Measurements from ENCODE around the gene GABRB1. TPM values are rescaled to one million over a fixed set of nuclear protein-coding genes. Genes with fewer than 3 reads are reported as not detected.

Gene GABRB1
- total RNA-seq, 2 experiments from 2014 or later, result not detected

- DNase-seq (no peak), ATAC-seq (no peak)
- Mint-ChIP-seq H3K4me3 (no peak overlapping the region), H3K27ac (no peak overlapping the region), H3K4me1 (ENCODE audit: low read depth) (no peaks in the 10 kb centered on the region), H3K27me3 (peaks cover 16% of the 10 kb centered on the region), H3K9me3 (peaks cover 5% of the 10 kb centered on the region), H3K36me3 (ENCODE audit: low read depth) (no peaks in the 10 kb centered on the region)
- ChIA-PET CTCF (interaction anchor here (1.0 kb wide), 1 partner anchor 11 kb away, joined by 4 read pairs; no protein-coding TSS in a partner anchor), POLR2A (no interaction called here)
- TF ChIP-seq CTCF (IDR thresholded peaks at IDR 0.05), result no peak
- intact Hi-C loops (cut with micrococcal nuclease), result no loop called here
Observed at GRCh38 chr4:47043821-47044220, 12.5 kb downstream of the GABRB1 start.

GRCh38 chr4:47045261-47045660 lies 13.9 kb downstream of the GABRB1 start:
- peaks cover 5% of the 10 kb centered on the region for H3K9me3 Mint-ChIP-seq
- intact Hi-C loops (cut with micrococcal nuclease), result no loop called here
- H3K27ac Mint-ChIP-seq, result no peak overlapping the region
- no peaks in the 10 kb centered on the region for H3K36me3 Mint-ChIP-seq (ENCODE audit: low read depth)
- no peak for DNase-seq
- no peak for ATAC-seq
- ChIA-PET POLR2A (no interaction called here), CTCF (no interaction called here)
- peaks cover 15% of the 10 kb centered on the region for H3K27me3 Mint-ChIP-seq
- no peak for TF ChIP-seq CTCF (IDR thresholded peaks at IDR 0.05)
- no peaks in the 10 kb centered on the region for H3K4me1 Mint-ChIP-seq (ENCODE audit: low read depth)
- H3K4me3 Mint-ChIP-seq, result no peak overlapping the region

- ATAC-seq (no peak), DNase-seq (no peak)
- intact Hi-C loops (cut with micrococcal nuclease), result no loop called here
- CTCF ChIA-PET, result interaction anchor here (0.6 kb wide), 1 partner anchor 73 kb away, joined by 3 read pairs; no protein-coding TSS in a partner anchor
- no peak for TF ChIP-seq CTCF (IDR thresholded peaks at IDR 0.05)
- Mint-ChIP-seq H3K36me3 (ENCODE audit: low read depth) (no peaks in the 10 kb centered on the region), H3K4me3 (no peak overlapping the region), H3K9me3 (peaks cover 5% of the 10 kb centered on the region), H3K27ac (no peak overlapping the region), H3K27me3 (peaks cover 24% of the 10 kb centered on the region), H3K4me1 (ENCODE audit: low read depth) (no peaks in the 10 kb centered on the region)
- POLR2A ChIA-PET, result no interaction called here
Observed at GRCh38 chr4:47049347-47049746, 18.0 kb downstream of the GABRB1 start.

- Mint-ChIP-seq H3K27ac (no peak overlapping the region), H3K9me3 (peaks cover 5% of the 10 kb centered on the region), H3K36me3 (ENCODE audit: low read depth) (no peaks in the 10 kb centered on the region), H3K4me3 (no peak overlapping the region), H3K4me1 (ENCODE audit: low read depth) (no peaks in the 10 kb centered on the region), H3K27me3 (peaks cover 18% of the 10 kb centered on the region)
- ATAC-seq (no peak), DNase-seq (no peak)
- POLR2A ChIA-PET, result no interaction called here
- CTCF ChIA-PET, result no interaction called here
- TF ChIP-seq CTCF (IDR thresholded peaks at IDR 0.05), result no peak
- intact Hi-C loops (cut with micrococcal nuclease), result no loop called here
Observed at GRCh38 chr4:47050761-47051725, 19.7 kb downstream of the GABRB1 start.

GRCh38 chr4:47053485-47053884 lies 22.1 kb downstream of the GABRB1 start:
- ATAC-seq, result no peak
- Mint-ChIP-seq H3K36me3 (ENCODE audit: low read depth) (no peaks in the 10 kb centered on the region), H3K4me1 (ENCODE audit: low read depth) (no peaks in the 10 kb centered on the region), H3K9me3 (no peaks in the 10 kb centered on the region), H3K27me3 (peaks cover 21% of the 10 kb centered on the region), H3K4me3 (no peak overlapping the region), H3K27ac (no peak overlapping the region)
- intact Hi-C loops (cut with micrococcal nuclease), result no loop called here
- CTCF ChIA-PET, result no interaction called here
- no peak for TF ChIP-seq CTCF (IDR thresholded peaks at IDR 0.05)
- POLR2A ChIA-PET, result no interaction called here
- no peak for DNase-seq
